ENCODE measurements around the gene FCMR. TPM values are rescaled to one million over a fixed set of nuclear protein-coding genes. Genes with fewer than 3 reads are reported as not detected.

The FCMR gene
- total and polyA plus RNA-seq, 2 experiments from 2014 or later, result not detected

DNA sequence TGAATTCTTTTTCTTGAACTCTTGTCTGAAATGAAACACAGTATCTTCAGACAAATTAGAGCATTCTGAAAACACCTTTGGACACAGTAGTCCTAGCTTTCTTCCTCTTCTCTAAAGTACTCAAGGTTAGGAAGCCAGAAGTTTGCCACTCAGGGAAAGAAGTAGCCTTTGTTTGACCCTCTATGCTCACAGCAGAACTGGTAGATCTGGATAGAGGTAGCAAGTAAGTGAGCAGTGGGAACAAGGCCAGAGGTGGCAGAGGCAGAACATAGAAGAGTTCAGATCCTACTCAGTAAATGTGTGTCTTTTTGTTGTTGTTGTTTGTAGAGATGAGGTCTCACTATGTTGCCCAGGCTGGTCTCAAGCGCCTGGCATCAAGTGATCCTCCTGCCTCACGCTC is 31.9 kb upstream of the FCMR start:
- no peaks in the 10 kb centered on the region for H3K9me3 ChIP-seq (ENCODE audit: low read depth)
- no peaks in the 10 kb centered on the region for H3K36me3 ChIP-seq
- peaks cover 9% of the 10 kb centered on the region for H3K4me1 ChIP-seq (ENCODE audit: low read depth)
- TF ChIP-seq, protein P1, sequence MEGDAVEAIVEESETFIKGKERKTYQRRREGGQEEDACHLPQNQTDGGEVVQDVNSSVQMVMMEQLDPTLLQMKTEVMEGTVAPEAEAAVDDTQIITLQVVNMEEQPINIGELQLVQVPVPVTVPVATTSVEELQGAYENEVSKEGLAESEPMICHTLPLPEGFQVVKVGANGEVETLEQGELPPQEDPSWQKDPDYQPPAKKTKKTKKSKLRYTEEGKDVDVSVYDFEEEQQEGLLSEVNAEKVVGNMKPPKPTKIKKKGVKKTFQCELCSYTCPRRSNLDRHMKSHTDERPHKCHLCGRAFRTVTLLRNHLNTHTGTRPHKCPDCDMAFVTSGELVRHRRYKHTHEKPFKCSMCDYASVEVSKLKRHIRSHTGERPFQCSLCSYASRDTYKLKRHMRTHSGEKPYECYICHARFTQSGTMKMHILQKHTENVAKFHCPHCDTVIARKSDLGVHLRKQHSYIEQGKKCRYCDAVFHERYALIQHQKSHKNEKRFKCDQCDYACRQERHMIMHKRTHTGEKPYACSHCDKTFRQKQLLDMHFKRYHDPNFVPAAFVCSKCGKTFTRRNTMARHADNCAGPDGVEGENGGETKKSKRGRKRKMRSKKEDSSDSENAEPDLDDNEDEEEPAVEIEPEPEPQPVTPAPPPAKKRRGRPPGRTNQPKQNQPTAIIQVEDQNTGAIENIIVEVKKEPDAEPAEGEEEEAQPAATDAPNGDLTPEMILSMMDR (IDR thresholded peaks at IDR 0.05; ENCODE audit: low read depth, low read length), result no peak
- DNase-seq (ENCODE audit: low read depth in 1 of 2, low spot score in 1 of 2), result no peak
- H3K27ac ChIP-seq, result no peak overlapping the region
- H3K27me3 ChIP-seq, result no peaks in the 10 kb centered on the region
- no peak overlapping the region for H3K4me3 ChIP-seq

- Histone ChIP-seq H3K27me3 (no peaks in the 10 kb centered on the region), H3K4me3 (no peak overlapping the region), H3K9me3 (ENCODE audit: low read depth) (no peaks in the 10 kb centered on the region), H3K4me1 (ENCODE audit: low read depth) (peaks cover 9% of the 10 kb centered on the region), H3K27ac (no peak overlapping the region), H3K36me3 (no peaks in the 10 kb centered on the region)
- no peak for DNase-seq (ENCODE audit: low read depth in 1 of 2, low spot score in 1 of 2)
- TF ChIP-seq, protein P1 (IDR thresholded peaks at IDR 0.05; ENCODE audit: low read depth, low read length), result no peak
Observed at GRCh38 chr1:206953126-206953525, 31.4 kb upstream of the FCMR start.

DNA sequence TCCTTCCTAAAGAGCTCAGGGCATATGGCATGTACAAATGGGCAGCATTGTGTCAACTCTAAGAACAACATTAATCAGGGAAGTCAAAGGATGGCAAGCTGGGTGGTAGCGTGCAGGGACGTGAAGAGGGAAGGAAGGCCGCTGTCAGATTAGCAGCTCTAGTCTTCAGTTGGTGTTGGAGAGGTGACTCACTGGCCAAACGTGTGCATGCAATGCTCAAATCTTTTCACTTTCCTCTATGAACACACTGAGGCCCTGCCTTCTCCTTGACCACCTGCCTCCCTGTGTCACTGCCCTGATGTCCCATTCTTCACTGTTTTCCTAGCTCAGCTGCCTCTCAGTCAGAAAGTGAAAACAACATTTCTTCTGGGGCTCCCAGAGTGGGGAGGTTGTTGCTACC is 30.4 kb upstream of the FCMR start:
- TF ChIP-seq, protein P1 (IDR thresholded peaks at IDR 0.05; ENCODE audit: low read depth, low read length), result no peak
- Histone ChIP-seq H3K4me3 (no peak overlapping the region), H3K27me3 (no peaks in the 10 kb centered on the region), H3K4me1 (ENCODE audit: low read depth) (peaks cover 9% of the 10 kb centered on the region), H3K9me3 (ENCODE audit: low read depth) (no peaks in the 10 kb centered on the region), H3K36me3 (no peaks in the 10 kb centered on the region), H3K27ac (no peak overlapping the region)
- DNase-seq (ENCODE audit: low read depth in 1 of 2, low spot score in 1 of 2), result no peak

DNA sequence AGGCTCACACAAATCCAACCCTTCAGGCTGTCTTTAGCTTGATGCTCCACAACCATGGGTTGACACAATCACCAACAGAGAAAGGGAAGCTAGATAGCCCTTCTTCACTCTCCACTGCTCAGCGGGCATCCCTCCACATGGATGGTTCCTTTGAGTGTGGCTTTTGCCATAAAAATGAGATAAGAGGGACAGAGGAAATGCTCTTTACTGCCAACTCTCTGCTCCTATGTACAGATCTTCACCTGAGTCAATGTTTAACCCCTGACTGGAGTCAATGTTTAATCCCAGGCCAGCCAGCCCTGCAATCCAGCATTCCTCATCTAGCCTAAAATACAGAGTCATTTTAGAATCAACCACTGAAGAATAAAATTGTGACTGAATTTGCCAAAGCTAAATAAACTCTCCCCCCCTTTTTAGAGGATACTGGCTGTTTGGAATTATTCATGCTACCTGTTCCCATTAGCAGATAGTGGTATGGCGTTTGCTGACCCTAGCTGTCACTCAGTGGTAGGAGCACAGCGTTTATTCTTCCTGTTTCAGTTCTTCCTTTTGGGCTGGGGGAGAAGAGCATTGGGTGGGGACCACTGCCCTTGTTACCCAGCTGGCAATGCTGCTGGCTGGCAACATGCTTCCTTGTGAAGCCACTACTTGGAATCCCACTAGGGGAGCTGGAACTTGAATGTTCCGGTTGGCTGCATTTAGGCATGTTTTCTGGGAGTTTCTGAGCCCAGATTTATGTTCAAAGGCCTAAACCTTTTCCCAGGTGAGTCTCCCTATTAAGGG is 29.8 kb upstream of the FCMR start:
- no peaks in the 10 kb centered on the region for H3K9me3 ChIP-seq (ENCODE audit: low read depth)
- no peak for DNase-seq (ENCODE audit: low read depth in 1 of 2, low spot score in 1 of 2)
- TF ChIP-seq, protein P1 (IDR thresholded peaks at IDR 0.05; ENCODE audit: low read depth, low read length), result no peak
- H3K36me3 ChIP-seq, result no peaks in the 10 kb centered on the region
- H3K27ac ChIP-seq, result no peak overlapping the region
- H3K4me1 ChIP-seq (ENCODE audit: low read depth), result peaks cover 9% of the 10 kb centered on the region
- no peak overlapping the region for H3K4me3 ChIP-seq
- no peaks in the 10 kb centered on the region for H3K27me3 ChIP-seq

GRCh38 chr1:206949641-206950040 is 27.9 kb upstream of the FCMR start:
- H3K36me3 ChIP-seq, result no peaks in the 10 kb centered on the region
- H3K27ac ChIP-seq, result no peak overlapping the region
- H3K4me1 ChIP-seq (ENCODE audit: low read depth), result peaks cover 3% of the 10 kb centered on the region
- DNase-seq (ENCODE audit: low read depth in 1 of 2, low spot score in 1 of 2), result no peak
- H3K9me3 ChIP-seq (ENCODE audit: low read depth), result no peaks in the 10 kb centered on the region
- TF ChIP-seq, protein P1 (IDR thresholded peaks at IDR 0.05; ENCODE audit: low read depth, low read length), result no peak
- H3K4me3 ChIP-seq, result no peak overlapping the region
- no peaks in the 10 kb centered on the region for H3K27me3 ChIP-seq

Measured in cardiac muscle cell (in vitro differentiated cells and primary cell).